ENCODE measurements around the gene COMMD1.

DNA sequence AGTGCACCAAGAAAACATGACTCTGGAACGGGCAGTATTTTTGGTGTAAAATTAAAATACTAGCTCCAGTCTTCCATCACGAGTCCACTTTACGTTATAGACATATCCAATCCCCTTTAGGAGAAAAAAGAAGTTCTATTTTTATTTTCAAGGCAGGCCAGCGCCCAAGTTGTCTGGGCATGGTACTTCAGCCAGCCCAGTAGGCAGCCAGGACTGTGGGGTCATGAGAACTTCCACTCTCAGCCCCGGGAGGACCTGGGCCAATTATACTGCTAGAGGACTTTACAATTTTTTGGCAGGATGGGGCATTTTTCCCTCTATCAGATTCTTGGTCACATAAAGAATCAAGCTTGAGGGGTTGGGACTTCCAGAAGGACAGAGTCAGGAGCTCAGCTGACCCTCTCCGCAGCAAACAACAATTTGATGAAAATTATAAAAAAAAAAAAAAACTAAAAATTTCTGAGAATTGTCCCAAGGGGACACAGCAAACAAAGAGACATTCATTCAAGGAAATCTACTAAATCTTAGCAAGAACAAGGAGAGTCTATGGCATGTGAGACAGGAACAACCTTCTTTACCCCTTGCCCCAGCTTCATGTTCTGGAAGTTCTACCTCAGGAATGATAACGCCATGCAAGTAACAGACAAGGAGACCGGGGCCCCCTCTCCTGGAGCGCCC lies 253.1 kb downstream of the COMMD1 start:
- no peak for TF ChIP-seq ZNF501 (tag by site-specific recombination; IDR thresholded peaks at IDR 0.05)
- TF ChIP-seq, protein P1, sequence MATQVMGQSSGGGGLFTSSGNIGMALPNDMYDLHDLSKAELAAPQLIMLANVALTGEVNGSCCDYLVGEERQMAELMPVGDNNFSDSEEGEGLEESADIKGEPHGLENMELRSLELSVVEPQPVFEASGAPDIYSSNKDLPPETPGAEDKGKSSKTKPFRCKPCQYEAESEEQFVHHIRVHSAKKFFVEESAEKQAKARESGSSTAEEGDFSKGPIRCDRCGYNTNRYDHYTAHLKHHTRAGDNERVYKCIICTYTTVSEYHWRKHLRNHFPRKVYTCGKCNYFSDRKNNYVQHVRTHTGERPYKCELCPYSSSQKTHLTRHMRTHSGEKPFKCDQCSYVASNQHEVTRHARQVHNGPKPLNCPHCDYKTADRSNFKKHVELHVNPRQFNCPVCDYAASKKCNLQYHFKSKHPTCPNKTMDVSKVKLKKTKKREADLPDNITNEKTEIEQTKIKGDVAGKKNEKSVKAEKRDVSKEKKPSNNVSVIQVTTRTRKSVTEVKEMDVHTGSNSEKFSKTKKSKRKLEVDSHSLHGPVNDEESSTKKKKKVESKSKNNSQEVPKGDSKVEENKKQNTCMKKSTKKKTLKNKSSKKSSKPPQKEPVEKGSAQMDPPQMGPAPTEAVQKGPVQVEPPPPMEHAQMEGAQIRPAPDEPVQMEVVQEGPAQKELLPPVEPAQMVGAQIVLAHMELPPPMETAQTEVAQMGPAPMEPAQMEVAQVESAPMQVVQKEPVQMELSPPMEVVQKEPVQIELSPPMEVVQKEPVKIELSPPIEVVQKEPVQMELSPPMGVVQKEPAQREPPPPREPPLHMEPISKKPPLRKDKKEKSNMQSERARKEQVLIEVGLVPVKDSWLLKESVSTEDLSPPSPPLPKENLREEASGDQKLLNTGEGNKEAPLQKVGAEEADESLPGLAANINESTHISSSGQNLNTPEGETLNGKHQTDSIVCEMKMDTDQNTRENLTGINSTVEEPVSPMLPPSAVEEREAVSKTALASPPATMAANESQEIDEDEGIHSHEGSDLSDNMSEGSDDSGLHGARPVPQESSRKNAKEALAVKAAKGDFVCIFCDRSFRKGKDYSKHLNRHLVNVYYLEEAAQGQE (tag by site-specific recombination; IDR thresholded peaks at IDR 0.05) = no peak
- TF ChIP-seq, protein P2, sequence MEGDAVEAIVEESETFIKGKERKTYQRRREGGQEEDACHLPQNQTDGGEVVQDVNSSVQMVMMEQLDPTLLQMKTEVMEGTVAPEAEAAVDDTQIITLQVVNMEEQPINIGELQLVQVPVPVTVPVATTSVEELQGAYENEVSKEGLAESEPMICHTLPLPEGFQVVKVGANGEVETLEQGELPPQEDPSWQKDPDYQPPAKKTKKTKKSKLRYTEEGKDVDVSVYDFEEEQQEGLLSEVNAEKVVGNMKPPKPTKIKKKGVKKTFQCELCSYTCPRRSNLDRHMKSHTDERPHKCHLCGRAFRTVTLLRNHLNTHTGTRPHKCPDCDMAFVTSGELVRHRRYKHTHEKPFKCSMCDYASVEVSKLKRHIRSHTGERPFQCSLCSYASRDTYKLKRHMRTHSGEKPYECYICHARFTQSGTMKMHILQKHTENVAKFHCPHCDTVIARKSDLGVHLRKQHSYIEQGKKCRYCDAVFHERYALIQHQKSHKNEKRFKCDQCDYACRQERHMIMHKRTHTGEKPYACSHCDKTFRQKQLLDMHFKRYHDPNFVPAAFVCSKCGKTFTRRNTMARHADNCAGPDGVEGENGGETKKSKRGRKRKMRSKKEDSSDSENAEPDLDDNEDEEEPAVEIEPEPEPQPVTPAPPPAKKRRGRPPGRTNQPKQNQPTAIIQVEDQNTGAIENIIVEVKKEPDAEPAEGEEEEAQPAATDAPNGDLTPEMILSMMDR (tag by site-specific recombination; IDR thresholded peaks at IDR 0.05) = no peak
- TF ChIP-seq, protein P3, sequence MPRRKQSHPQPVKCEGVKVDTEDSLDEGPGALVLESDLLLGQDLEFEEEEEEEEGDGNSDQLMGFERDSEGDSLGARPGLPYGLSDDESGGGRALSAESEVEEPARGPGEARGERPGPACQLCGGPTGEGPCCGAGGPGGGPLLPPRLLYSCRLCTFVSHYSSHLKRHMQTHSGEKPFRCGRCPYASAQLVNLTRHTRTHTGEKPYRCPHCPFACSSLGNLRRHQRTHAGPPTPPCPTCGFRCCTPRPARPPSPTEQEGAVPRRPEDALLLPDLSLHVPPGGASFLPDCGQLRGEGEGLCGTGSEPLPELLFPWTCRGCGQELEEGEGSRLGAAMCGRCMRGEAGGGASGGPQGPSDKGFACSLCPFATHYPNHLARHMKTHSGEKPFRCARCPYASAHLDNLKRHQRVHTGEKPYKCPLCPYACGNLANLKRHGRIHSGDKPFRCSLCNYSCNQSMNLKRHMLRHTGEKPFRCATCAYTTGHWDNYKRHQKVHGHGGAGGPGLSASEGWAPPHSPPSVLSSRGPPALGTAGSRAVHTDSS (tag by site-specific recombination; IDR thresholded peaks at IDR 0.05) = no peak
